ENCODE measurements around the gene ARMH2.

The ARMH2 gene

DNA sequence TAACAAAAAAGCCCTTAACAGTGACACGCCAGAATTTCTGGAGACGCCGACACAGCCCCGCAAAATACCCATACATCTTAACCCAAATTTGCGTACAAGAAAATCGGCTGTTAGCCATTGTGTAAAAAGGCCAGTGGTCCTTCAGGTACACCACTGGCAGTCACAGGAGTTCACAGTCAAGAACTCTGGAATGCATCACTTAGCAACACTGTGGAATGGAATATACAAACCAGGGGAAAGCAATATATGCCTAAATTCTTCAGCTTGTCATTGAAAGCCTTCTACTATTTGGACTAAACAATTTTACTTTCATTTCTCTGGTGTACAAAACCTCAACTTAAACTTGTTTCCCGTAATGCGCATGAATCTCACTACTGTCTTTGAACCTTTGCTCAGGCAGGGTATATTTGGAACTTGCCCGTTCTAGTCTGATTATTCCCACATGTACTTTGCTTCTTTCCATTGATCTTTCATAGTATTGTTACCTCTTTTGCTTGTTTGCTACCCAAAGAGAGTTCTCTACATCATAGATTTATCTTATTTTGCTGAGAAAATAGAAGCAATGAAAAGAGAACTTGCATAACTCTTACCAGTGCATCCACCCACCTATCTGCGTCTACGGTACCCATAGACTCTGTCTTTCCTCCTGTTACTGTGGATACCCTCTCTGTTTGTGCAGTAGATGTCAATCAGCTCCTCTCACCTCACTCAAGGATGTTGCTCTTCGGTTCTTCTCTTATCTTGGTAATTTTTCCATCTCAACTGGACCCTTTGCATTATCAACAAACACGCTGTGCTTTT lies at the start of gene ARMH2:
Gene ARMH2, minus strand, starts transcription at position 178 of the 801 bp plus-strand sequence. Its CDS starts 60 bp downstream, at position 118.
- DNase-seq (ENCODE audit: extremely low spot score, insufficient read length, low read depth) (no peak), FAIRE-seq (no peak)

DNA sequence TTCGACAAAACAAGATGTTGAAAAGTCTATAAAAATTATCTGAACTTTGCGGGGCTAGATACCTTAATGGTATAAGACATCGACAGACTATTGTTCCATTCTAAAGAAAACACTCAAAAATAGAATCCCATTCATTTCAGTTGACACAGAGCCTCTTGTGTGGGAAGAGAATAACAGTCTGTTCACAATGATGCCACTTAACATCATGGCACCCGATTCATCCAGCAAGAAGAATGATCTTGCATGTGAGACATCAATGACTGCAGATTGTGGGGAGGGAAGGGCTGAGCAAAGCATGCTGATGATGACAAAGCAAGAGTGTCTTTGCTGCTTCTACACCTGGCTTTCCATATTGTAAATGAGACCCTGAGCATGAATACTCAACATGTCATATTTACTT lies 49.7 kb upstream of the ARMH2 start:
- DNase-seq (ENCODE audit: extremely low spot score, insufficient read length, low read depth) (no peak), FAIRE-seq (no peak)

DNA sequence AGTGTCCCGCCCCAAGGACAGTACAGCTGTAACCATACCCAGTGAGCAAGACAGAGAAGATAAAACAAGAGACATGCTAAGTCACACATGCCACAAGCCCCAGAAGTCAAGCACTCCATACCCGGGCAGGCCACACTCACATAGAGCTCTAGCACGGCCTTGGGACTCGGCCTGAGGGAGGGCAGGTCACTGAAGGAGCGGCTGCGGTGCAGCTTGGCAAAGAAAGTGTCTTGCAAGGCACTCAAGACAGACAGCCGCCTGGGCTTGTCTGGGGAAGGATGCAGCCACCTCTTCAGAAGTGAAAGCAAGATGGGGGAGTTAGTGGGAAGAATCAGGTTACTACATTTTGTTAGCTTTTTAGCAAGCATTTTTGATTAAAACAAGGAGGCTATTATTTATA lies 48.7 kb upstream of the ARMH2 start:
- no peak for FAIRE-seq

DNA sequence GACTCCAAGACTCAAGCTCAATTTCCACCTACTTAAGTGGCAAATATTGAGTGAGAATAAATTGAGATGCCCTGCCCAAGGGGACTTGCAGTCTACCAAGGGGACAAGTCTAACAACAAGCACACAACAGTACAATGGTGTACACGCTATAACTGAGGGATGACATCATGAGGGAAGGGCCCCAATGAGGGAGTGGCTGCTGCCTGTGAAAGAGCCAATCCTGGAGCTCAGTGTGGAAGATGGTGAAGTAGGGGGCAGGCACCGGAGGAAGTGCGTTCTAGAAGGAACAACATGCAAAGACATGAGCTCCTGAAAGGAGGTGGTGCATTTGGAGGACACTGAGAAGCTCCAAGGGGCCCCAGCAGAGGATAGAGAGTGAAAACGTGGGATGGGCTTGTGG lies 46.9 kb upstream of the ARMH2 start:
- FAIRE-seq (no peak), DNase-seq (ENCODE audit: extremely low spot score, insufficient read length, low read depth) (no peak)

More for the DNA sequence above, 48.7 kb upstream of the ARMH2 start:
- DNase-seq (ENCODE audit: extremely low spot score, insufficient read length, low read depth): no peak

- no peak for FAIRE-seq
- DNase-seq (ENCODE audit: extremely low spot score, insufficient read length, low read depth): no peak
Measured at GRCh38 chr6:24844903-24845302, 46.2 kb upstream of the ARMH2 start.

DNA sequence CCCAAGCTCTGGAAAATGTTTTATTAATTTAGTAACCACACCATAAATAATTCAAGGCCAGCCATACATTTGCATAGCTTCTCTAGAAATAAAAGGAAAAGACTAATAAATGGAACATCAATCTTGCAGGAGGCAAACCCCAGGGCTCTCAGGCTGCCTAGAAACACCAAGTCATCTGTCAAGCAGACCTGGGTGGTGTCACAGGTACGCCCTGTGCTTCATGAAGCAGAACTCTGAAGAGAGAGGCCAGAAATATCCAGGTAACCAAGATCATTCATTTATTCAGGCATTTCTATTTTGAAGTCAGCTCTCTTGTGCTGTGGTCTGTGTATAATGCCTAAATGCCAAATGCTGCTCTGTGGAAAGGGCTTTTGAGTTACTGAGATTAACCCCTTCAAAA lies 45.3 kb upstream of the ARMH2 start:
- no peak for DNase-seq (ENCODE audit: extremely low spot score, insufficient read length, low read depth)
- FAIRE-seq: no peak

GRCh38 chr6:24840187-24840586 lies 41.5 kb upstream of the ARMH2 start:
- DNase-seq (ENCODE audit: extremely low spot score, insufficient read length, low read depth): no peak
- no peak for FAIRE-seq

DNA sequence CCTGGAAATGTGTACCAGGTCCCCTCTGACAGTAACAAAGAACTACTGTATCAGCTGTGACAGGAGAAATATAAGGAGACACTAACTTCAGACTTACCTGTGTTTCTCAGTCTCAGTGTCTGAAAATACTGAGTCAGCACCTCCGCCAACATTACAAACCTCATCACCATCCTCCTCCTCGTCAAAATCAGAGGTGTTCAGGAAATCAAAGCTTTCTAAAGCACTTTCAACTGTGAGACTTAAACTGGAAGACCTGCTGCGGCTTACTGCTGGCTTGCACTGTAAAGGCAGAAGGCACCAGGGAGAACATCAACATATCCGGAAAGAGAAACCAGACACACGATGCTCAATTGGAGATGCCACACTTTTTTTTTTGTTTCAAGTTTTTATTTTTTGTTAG lies 40.3 kb upstream of the ARMH2 start:
- FAIRE-seq (no peak), DNase-seq (ENCODE audit: extremely low spot score, insufficient read length, low read depth) (no peak)

DNA sequence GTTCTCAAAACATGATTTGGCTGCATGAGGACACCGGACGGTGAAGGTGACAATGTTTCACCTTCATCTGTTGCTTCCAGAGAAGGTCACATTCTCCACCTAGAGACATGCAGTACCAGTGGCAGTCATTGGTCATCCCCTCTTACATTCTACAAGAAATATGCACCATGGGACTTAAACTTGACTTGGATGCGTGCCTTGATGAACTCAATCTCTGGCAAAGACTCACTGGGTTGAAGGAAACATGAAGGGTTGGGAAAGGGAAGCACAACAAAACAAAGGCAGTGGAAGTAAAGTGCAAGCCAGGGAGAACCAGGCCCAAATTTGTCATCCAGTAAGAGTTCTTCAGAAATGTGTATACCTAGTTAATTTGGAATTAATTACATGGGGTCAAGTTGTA lies 39.4 kb upstream of the ARMH2 start:
- FAIRE-seq: no peak
- DNase-seq (ENCODE audit: extremely low spot score, insufficient read length, low read depth): no peak

GRCh38 chr6:24836109-24836508 lies 37.4 kb upstream of the ARMH2 start:
- no peak for DNase-seq (ENCODE audit: extremely low spot score, insufficient read length, low read depth)

DNA sequence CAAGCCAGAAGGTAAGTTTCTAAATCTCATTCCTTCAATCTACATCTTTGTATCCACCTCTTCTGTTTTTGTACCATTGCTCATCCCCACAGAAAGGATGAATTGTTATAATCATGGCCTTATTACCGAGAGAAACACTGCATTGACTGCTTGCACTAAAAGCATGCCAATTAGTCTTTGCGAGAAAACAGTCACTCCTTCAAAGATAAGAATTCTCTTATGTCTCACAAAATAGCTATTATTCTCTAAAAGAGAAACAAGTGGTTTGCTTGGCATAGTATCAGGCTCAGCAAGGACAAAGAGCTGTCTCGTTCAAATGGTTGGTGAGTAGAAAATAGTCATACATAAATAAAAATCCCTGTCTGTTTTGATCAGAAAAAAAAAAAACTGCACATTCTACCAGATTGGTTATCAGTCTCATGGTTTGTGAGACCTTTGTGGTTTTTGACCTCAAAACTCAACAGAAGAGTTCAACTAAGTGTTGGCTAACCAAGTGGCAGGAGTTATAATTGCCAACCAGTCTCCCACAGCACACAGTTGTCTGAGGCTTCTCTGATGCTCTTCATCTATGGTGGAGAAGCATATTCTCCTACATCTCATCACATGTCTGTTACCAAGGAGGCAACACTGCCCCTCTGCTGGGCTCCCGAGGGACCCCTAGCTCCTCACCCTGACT lies 35.1 kb upstream of the ARMH2 start:
- FAIRE-seq (no peak), DNase-seq (ENCODE audit: extremely low spot score, insufficient read length, low read depth) (no peak)

More at GRCh38 chr6:24836109-24836508, 37.4 kb upstream of the ARMH2 start:
- FAIRE-seq: no peak

- DNase-seq (ENCODE audit: extremely low spot score, insufficient read length, low read depth) (no peak), FAIRE-seq (no peak)
Measured at GRCh38 chr6:24832794-24833193, 34.1 kb upstream of the ARMH2 start.

DNA sequence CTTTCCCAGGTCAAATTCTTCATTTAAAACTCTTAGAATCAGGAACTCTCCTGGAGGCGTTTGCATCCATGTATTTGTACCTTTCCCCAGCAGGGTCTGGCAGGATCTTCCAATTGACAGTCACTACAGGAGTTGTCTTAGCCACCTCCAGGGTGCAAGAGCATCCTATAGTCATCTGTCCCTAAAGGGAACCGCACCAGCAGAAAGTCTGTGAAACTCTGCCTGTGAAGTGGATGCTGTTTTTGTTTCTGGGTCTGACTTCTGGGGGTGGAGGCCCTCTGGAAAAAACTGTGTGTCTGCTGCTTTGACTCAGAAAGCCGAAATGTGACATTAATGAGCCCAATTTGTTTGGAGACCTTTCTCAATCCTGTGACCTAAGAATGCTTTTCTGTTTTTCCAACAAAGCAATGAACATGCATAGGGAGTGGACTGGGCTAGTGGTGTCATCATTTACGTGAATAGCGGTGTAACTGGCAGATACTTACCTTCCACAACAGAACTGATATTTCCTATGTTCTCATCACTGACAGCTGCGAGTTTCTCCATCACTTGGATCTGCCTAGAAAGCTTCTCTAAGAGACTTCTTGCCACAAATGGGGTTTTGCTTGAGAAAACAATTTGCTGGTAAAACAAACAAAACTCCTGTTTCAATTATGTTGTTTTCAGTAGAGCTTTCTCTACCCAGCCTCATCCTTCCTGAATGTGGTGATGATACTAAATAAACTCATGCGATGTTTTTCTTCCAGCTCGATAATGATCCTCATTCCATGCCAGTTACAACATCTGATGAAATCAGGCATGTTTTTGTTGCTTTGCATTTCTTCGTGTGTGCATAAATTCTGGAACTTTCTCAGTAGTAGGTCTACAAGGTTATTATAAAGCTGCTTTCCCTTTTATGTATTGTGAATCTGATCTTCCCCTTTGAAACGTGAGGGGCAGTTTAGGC lies 33.3 kb upstream of the ARMH2 start:
- FAIRE-seq: no peak
- DNase-seq (ENCODE audit: extremely low spot score, insufficient read length, low read depth): no peak

GRCh38 chr6:24829657-24830056 lies 30.9 kb upstream of the ARMH2 start:
- DNase-seq (ENCODE audit: extremely low spot score, insufficient read length, low read depth): no peak
- FAIRE-seq: no peak

GRCh38 chr6:24827970-24828369 lies 29.3 kb upstream of the ARMH2 start:
- no peak for DNase-seq (ENCODE audit: extremely low spot score, insufficient read length, low read depth)
- FAIRE-seq: no peak

DNA sequence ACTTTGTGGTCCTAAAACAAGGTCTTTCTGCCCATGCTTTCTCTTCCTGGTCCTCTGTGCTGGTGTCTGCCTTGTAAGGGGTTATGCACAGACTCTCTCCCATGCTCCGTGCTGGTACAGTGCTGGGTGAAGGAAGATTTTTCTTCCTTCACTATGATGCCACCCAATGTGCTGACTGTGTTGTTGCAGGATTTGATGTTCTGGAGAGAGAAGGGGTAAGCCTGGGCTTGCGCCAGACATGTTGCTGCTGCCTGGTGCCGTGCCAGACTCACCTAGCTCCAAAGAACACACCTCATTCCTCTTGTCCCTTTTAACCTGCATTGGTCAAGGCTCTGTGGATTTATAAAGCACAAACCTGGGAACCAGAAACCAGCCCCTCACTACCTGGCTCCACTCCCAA lies 28.4 kb upstream of the ARMH2 start:
- FAIRE-seq (no peak), DNase-seq (ENCODE audit: extremely low spot score, insufficient read length, low read depth) (no peak)

- FAIRE-seq: no peak
Measured at GRCh38 chr6:24825130-24825630, 26.5 kb upstream of the ARMH2 start.

GRCh38 chr6:24824142-24824938 lies 25.6 kb upstream of the ARMH2 start:
- FAIRE-seq (no peak), DNase-seq (ENCODE audit: extremely low spot score, insufficient read length, low read depth) (no peak)

More at GRCh38 chr6:24825130-24825630, 26.5 kb upstream of the ARMH2 start:
- no peak for DNase-seq (ENCODE audit: extremely low spot score, insufficient read length, low read depth)

DNA sequence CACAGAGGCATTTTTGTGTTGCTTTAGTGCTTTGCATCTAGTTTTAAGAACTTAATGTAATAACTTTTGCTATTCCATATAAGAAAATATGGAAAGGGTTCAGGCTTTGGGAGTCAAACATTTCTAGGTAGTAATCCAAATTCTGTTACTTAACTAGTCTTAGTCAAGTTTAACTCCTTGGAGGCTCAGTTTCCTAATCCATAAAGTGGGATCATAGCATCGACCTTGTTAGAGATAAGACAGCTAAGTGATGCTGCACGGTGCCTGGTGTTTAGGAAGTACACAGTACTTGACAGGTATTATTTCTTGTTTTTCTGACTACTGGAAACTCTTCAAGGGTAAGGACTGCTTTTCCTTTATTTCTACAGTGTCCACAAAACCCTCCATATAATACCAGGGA lies 24.5 kb upstream of the ARMH2 start:
- no peak for DNase-seq (ENCODE audit: extremely low spot score, insufficient read length, low read depth)
- no peak for FAIRE-seq

Data from GM18507 (cell line).